GM18511 (cell line): ENCODE measurements around the gene AMPH.
"Not testable (repeated sequence)": the region's sequence is repeated elsewhere in the genome, so short reads cannot be mapped to it uniquely, and the experiment has no call there.

Experiments
- ATAC-seq: cut with Tn5 transposase; IDR thresholded peaks from one replicate; pipeline ENCODE4 v1.9.1; 2021; ENCODE audit warnings: mild to moderate bottlenecking, moderate library complexity; ENCODE audit not compliant: unreplicated experiment

Gene AMPH

GRCh38 chr7:38629651-38630510, 1.3 kb downstream of the AMPH start:
- ATAC-seq: no peak

GRCh38 chr7:38628630-38629385, 2.4 kb downstream of the AMPH start:
- no peak for ATAC-seq

DNA sequence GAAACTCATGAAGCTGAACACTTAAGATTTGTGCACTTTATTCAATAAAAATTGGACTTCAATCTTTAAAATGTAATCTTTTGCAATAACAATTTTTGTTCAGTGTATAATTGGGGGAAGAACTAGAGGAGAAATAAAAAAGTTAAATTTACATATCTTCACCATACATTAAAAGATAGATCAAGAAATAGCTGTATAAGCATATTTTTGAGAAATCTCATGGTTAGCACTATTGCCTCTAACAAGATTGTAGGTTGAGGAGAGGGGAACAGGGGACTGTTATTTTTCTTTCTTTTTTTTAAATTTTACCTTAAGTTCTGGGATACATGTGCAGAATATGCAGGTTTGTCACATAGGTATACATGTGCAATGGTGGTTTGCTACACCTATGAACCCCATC, 5.3 kb downstream of the AMPH start:
- no peak for ATAC-seq

DNA sequence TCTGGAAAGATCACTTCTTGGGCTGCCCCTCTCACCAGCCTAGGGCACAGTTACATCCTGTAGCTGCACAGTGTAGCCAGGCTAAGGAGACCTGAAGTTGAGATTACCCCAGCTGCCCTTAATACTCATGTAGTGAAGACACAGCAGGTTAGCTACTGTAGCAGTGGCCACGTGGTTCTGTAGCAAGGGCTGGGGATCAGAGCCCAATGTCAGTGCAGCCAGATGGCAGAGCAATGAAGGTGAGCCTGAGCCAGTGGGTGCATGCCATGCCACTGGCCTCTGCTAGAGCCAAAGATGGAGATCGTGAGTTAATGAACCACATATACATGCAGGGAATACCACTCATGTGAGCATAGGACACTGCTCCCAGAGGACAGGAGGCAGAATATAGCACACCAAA, 15.5 kb downstream of the AMPH start:
- no peak for ATAC-seq

- no peak for ATAC-seq
Observed at GRCh38 chr7:38607466-38607865, 23.7 kb downstream of the AMPH start.

DNA sequence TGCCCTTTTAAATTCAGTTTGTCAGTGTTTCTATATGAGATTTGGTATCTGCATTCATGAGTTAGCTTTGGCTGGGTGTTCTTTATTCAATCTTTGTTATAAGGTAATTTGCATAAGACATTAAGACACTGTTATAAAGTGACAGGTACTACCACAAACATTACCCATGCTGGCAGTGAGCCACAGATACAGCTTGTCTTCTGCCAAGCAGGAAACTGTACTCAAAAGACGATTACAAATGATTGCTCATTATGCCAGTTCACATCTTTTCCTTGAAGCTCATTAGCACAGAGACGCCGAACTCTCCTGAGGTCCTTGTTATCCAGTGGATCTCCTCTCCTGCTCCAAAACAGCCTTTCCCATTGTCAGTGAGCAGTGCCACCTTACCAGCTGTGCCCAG, 30.4 kb downstream of the AMPH start:
- no peak for ATAC-seq

DNA sequence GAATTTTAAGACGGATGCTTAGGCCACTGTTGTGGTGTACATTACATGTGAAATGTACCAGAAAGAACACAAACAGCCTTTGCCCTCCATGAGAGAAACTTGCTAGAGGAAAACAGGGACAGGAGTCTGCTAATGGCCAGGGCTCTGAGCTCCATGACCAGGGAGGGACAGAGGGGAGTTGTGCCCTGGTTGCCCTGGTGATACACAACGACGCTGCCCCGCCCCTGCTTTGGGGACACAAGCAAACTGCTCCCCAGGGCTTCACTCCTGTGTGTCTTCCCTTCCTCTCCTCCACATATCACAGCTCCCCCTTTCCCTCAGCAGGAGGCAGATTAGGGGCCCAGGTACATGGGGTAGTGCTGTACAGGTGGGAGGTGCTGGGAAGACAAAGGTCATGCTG, 36.2 kb downstream of the AMPH start:
- no peak for ATAC-seq

DNA sequence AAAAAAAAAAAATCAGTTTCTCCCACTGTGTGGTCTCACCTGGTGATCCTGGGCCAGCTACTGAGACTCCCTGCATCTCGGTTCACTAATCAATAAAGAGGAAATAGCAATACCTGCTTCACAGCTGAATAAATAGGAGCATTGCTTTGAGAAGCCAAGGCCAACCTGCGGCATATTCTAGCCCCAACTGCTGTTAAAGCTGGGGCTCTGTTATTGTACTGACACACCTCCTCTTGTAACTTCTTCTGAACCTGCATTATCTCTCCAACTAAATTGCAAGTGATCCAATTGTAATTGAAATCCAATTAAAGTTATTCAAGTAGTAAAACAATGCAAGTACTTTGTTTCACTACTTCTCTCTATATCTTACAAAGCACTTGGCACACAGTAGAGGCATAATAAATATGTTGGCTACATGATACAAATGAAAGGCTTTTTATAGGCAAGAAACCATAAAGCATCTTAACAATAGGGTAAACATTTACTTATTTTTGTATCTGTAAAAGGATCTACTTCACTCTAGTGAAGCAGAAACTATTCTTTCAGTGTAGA, 38.4 kb downstream of the AMPH start:
- no peak for ATAC-seq

- ATAC-seq: no peak
Observed at GRCh38 chr7:38585572-38586354, 45.4 kb downstream of the AMPH start.

DNA sequence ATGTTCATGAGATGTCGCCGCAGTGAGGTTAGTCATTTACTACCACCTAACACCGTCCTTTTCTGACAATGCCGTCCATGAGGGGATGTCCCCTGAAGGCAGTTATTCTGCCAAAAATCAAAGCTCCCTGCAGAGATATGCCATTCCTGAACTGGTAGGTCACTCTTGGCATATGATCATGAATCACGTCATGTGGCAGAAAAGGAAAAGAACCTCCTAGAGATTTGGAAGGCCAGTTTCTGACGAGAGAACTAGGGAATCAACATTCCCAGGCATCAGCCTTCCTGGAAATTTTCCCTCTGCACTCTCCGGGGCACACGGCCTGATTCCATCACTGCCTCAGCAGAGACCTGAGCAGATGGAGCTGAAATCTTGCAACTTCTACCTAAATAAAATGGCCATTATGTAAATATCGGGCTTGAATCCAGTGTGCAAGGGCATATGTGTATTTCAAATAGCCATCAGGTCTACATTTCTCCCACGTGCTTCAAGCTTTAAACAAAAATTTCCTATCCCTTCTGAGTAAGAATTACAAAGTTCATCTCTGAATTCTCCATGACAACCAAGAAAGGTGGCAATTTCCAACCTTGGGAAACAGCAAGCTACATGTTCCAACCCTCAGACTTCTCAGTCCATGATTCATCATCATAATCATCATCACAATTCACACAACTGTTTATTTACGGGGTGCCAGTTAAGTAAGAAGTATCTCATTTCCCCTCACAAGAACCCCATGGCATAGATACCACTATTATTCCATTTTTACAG, 46.5 kb downstream of the AMPH start:
- ATAC-seq: no peak

GRCh38 chr7:38580485-38580884, 50.7 kb downstream of the AMPH start:
- ATAC-seq: no peak

- ATAC-seq: no peak
Observed at GRCh38 chr7:38574086-38574485, 57.1 kb downstream of the AMPH start.

DNA sequence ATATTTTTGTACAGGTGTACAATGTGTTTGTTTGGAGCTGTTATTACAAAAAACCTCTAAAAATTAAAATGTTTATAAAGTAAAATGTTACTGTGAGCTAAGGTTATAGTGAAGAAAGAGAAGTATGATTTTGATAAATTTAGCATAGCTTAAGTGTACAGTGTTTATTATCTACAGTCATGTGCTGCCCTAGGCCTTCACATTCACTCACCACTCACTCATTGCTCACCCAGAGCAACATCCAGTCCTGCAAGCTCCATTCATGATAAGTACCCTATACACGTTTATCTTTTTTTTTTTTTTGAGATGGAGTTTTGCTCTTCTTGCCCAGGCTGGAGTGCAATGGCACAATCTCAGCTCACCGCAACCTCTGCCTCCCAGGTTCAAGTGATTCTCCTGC, 59.6 kb downstream of the AMPH start:
- ATAC-seq: not testable (repeated sequence)

DNA sequence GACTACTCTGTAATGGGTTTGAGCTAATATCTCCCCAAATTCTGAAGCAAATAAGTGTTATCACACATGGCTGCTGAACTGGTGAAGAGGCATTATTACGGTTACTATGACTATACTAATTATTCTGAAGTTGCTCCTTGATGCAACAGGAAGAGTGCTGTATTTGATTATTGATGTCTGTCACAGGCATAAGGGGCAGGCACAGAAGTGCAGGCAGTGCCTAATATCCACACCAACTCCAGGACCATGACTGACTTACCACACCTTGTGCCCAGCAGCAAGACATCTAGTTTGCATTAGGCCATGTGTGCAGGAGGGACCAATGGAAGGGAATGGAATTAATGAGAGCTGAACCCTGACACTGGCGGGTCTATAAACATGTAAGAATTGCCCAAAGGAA, 62.7 kb downstream of the AMPH start:
- no peak for ATAC-seq

DNA sequence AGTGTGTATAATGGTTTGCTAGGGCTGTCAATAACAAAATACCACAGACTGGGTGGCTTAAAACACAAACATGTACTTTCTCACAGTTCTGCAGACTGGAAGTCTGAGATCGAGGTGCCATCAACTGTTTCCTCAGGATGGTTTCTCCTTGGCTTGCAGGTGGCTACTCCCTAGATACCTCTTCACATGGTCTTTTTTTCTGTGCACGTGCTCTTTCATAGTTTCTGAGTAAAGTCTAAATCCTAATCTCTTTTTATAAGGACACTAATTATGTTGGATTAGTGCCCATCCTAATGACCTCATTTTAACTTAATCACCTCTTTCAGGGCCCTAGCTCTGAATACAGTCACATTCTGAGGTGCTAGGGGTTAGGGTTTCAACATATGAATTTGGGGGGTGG, 65.9 kb downstream of the AMPH start:
- ATAC-seq: no peak

DNA sequence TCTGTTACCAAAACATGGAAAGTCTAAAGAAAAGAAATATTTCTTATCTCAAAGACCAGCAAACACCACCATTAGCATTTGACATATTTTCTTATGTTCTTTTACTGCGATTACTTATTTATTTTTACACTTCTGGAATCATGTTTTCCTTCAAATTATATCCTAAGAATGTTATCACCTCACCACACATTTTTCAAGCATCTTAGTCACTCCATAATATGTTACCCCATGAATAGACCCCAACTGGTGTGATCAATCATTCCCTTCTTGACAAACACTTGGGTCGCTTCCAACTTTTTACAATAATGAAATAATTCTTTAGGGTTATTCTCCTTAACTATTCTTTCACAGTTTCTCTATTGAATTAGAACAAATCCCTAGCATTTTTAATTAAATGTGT, 67.4 kb downstream of the AMPH start:
- no peak for ATAC-seq

DNA sequence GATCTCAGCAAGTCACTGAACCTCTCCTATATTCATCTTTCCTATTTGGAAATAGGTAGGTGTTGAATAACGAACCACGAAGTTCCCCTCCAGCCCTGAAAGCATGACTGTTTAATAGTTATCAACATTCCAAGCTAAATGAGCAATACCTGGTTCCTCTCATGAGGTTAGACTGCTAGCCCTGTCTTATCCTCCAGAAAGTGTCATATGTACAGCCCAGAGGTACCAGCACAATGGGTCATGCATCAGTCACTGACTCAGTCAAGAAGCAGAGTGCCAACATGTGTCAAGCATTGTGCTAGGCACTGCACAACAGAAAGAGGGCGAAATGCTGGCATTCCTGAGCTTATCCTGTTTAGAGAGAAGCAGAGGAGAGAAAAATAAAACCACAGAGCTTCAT, 70.0 kb downstream of the AMPH start:
- no peak for ATAC-seq

GRCh38 chr7:38558761-38559345, 72.3 kb downstream of the AMPH start:
- ATAC-seq: no peak

DNA sequence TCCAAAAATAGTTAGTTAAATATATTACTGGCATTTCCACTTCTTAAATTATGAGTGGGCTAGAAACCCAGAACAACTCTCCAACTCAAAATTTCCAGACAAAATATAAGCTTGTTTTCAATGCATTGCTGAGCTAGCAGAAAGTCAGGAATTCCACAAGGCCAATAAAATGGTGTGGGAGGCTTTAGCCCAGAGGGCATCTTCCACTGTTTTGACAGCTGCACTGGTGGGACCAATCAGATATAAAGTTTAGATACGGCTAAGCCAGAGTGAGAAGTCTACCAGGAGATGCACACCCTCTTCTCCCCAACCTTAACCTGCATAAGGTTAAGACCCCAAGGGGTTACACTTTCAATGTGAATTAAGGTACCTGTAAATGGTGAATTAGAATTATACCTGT, 76.6 kb downstream of the AMPH start:
- no peak for ATAC-seq

GRCh38 chr7:38550836-38551235, 80.3 kb downstream of the AMPH start:
- no peak for ATAC-seq
